Measurements from ENCODE around the gene SMPD4.
"Not testable (repeated sequence)": the region's sequence is repeated elsewhere in the genome, so short reads cannot be mapped to it uniquely, and the experiment has no call there.

Gene SMPD4

DNA sequence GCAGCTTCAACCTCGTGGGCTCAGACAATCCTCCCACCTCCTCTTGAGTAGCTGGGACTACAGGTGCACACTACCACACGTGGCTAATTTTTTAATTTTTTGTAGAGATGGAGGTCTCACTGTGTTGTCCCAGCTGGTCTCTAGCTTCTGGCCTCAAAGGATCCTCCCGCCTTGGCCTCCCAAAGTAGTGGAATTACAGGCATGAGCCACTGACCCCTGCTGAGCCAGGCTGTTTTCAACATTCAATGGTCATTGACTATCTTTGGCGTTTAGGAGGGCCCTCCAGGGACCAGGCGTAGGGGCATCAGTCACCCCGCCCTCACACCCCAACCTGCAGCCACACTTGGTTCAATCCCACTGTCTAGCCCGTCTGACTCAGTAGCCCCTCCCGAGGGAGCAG is 5.9 kb upstream of the SMPD4 start:
- DNase-seq = no peak

DNA sequence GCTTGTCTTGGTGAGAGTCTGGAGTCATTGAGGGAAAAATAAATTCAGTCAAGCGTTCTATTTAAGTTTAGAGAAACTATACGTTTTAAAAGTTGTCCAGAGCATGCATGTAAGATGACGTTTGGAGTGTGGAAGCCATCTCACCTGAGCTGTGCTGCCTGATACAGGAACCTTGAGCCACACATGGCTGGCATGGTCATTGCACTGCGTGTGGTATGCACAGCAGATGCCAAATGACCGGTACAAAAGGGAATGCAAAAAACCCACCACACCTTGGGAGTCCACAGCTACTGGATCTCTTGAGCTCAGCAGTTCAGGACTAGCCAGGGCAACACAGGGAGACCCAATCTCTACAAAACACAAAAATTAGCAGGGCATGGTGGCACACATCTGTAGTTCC is 5.0 kb upstream of the SMPD4 start:
- DNase-seq = no peak

DNA sequence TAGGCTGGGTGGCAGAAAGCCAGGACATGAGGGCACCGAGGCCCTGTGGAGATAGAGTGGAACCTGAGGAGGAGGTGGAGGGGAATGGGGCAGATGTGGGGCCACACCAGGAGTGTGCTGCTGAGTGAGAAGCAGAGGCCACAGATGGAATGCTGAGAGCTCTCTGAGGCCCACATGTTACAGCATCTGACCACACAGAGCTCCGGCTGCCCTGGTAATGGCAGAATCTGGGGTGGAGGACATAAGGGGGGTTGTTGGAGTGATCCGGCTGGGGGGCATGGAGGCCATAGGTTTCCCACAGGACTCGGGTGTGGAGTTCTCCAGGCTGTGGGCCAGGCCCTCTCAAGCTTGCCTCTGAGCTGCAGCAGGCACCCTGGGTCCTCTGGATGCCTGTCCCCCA is 4.5 kb upstream of the SMPD4 start:
- DNase-seq = no peak

DNA sequence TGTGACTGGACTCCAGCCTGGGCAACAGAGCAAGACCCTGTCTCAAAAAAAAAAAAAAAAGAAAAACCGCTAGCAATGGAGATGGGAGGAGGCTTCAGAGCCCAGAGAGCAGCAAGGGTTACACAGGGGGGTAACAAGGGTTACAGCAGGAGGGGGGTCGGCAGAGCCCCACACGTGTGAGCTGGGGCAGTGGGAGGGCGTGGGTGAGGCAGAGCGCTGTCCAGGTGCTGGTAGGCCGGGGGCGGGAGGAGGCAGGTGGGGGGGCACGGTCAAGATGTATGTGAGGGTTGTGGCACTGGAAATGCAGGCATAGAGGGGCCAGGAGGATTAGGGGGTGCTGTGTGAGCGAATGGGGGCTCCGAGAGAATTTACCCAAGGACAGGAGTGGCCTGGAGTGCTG is 4.0 kb upstream of the SMPD4 start:
- no peak for DNase-seq

DNA sequence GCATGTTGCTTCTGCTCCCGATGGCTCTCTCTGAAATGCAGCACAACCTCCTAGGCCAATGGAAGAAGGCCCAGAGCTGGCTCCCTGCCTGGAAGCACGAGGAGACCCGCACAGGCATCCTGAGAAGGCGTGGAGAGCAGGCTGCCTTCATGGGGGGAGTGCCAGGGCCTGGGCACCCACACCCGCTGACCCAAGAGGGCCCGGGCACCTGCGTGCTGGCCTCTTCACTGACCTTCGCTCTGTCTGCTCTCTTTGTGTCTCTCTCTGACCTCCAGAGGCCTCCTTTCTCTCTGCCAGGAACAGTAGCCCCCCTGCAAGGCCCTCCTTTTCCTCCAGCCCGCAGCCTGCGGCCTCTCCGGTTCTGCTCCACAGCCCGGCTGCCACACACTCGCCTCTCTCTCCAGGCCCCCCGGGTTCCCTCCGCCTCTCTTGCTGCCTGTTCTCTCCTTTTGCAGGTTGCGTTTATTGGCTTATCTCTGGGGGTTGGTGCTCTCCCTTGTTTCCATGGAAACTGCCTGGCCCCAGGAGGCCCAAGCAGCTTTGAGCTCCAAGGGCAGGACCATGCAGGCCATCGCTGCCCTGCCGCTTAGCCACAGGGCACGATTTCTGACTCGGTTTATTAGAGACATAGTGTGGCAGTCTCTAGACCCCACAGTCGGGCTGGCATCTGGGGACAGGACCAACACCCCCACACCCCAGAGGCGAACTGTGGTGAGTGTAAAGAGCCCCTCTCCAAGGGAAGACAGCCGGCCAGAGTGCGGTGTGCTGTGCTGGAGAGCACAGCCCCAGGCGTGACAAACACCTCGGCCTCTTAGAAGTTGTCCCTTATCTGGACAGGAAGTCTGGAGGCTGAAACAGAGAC is 2.3 kb upstream of the SMPD4 start:
- DNase-seq = no peak

DNA sequence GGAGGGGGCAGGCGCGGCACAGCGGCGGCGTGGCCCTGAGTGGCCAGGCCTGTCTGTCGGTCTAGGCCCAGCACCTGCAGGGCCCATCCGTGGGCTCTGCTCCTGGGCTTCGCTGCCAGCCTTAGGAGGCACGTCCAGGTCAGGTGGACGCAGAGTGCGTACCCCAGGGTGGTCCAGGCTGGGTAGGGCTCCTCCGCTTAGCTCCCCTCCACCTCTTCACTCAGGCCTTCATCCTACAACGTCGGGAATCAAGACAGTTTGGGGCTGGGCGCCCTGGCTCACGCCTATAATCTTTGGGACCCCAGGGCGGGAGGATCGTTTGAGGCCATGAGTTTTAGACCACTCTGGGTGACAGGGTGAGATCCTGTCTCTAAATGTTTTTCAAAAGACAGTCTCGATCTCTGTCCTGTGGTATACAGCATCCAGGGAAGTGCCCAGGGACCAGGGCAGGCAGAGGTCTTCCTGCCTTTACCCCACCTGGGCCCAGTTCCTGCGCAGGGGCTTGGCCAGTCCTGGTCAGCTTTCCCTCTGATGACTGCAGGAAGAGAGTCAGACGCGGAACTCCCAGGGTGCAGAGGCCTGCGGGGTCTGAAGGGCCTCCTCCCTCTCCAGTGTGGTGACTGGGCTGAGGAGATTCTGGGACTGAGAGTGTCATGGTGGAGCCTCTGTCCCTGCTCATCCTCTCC is 1.6 kb upstream of the SMPD4 start:
- not testable (repeated sequence) for DNase-seq

DNA sequence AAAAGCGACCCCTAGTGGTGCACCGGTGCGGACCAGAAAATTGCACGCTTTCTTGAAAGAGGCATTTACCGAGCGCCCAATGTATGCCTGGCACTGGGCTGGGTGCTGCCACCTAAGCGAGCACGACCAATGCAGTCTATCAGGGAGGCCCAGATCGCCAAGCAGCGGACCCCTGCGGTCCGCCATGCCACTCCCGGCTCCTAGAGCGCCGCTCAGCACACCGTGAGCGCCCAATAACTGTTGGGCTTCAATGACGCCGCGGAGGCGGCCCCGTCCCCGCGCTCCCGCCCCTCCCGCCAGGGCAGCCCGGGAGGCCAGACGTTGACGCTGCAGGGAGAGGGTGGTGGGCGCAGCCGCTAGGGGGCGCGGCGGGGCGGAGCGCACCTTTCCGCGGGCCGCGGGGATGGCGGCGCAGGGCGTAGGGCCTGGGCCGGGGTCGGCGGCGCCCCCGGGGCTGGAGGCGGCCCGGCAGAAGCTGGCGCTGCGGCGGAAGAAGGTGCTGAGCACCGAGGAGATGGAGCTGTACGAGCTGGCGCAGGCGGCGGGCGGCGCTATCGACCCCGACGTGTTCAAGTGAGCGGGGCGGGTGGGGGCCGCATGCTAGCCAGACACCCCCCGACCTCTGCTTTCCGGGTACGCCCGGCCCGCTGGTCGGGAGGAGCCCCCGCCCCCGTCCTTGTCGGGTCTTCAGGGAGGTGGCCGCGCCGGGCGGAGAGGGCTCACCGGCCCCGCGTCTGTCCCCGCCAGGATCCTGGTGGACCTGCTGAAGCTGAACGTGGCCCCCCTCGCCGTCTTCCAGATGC is 679 bp upstream of the SMPD4 start, which contains the start of gene MZT2B:
Gene MZT2B, plus strand, starts transcription at position 383 of the 803 bp plus-strand sequence. Its CDS starts 21 bp downstream, at position 404.
- peak; percentile 85 for DNase-seq

DNA sequence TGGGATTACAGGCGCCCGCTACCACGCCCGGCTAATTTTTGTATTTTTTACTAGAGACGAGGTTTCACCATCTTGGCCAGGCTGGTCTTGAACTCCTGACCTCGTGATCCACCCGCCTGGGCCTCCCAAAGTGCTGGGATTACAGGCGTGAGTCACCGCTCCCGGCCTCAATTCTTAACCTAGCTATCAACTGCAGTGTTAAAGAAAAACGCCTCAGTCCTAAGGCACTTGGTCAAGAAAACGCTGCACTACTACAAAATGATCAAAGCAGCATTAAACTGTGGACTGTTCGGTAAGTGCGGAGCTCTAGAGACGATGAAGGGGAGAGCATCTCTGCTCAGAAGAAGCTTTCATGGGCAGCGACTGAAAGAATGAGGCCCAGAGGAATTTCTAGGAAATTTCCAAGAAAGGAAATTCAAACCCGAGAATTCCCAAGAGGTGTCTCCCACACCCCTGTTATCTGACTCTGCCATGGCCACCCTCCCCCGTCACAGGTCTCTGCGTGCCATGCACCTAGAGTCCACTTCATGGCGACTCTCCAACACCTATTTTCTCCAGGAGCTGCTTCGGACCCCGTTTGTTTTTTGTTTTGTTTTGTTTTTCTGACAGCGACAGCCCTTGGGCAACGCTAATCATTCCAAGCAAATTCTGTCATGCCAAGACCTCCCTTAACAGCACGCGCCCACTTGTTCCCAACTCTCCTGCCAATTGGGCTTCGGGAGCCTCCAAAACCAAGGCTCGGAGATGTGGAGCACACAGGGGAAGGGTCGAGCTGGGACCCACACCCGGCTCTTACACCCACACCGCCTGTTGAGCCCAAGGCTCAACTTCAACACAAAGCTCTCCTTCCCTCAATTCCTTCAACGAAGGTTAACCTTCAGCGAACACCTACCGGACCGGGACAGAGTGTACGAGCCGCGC is 738 bp downstream of the SMPD4 start:
- not testable (repeated sequence) for DNase-seq

DNA sequence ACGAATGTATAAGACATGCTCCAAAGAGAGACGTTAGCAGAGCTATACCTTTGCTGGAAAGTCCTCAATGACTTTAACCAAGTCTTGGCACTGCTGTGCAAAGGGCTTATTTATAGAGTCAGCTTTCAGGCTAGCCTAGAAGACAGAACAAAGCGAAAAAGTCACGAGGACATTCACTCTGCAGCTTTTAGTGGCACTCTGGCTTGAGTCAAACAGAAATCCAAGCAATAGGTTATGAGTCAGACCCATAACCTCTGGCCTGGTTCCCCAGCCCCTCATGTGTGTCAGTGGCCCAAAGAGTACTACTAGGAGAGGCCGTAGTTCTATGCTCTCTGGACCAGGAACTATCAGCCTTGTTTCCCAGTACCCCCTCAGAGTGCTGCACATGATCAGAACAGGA is 6.5 kb downstream of the SMPD4 start:
- not testable (repeated sequence) for DNase-seq

DNA sequence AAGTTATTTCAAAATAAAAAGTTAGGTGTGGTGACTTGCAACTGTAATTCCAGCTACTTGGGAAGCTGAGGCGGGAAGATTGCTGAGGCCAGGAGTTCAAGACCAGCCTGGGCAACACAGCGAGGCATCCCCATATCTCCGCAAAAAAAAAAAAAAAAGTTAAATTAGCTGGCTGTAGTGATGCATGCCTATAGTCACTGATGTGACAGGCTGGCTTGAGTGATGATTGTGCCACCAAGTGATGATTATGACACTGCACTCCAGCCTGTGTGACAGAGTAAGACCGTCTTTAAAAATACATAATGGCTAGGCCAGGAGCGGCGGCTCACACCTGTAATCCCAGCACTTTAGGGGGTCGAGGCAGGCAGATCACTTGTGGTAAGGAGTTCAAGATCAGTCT is 11.5 kb downstream of the SMPD4 start:
- DNase-seq = no peak

DNA sequence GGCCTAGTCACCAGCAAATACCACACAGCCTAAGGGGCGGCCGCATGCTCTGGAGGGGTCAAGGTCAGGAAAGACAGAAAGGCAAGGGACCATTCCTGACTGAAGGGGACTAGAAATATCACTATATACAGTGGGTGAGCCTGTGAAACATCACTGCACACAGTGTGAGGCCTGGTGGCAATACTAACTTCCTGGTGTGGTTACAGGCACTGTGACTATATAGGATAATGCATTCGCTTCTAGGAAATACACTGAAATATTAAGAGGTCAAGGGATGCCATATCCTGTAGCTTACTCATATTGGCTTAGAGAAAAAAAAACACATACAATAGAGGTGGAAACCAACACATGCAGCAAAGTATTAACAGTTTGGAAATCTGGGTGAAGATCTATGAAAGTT is 12.2 kb downstream of the SMPD4 start:
- not testable (repeated sequence) for DNase-seq

DNA sequence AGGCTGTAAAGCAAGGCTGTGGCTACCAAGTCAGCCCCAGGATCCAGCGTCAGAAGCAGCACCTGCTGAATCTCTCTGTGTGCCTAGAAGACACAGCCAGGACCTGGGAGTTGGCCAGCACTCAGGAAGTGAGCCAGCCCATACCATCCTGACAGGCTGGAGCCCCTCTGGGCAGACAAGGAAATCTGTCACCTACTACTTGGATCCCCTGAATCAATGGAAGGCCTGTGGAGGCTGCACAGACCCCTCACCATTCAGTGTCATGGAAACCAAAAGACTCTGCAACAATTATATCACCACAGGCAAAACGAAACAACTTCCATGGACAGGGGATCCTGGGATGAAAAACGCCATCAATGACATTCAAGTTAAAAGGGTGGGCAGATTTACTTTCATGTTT is 14.8 kb downstream of the SMPD4 start:
- not testable (repeated sequence) for DNase-seq

DNA sequence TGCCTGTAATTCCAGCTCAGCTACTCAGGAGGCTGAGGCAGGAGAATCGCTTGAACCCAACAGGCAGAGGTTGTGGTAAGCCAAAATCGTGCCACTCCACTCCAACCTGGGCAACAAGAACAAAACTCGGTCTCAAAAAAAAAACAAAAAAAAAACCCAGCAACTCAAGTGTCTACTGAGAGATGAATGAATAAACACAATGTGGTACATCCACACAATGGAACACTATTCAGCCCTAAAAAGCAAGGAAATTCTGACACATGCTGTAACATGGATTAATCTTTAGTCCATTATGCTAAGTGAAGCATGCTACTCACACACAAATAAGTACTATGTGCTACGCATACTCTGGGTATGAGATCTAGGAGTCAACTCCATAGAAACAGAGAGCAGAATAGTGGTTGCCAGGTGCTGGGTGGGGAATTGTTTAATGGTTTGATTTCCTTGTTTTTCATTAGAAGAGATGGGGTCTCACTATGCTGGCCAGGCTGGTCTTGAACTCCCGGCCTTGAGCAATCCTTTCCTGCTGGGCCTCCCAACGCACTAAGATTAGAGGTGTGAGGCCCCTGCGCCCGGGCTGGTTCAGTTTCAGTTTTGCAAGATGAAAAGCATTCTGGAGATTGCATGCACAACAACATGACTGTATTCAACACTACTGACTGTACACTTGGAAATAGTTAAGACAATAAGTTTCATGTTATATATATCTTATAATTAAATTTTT is 15.9 kb downstream of the SMPD4 start:
- DNase-seq = no peak

DNA sequence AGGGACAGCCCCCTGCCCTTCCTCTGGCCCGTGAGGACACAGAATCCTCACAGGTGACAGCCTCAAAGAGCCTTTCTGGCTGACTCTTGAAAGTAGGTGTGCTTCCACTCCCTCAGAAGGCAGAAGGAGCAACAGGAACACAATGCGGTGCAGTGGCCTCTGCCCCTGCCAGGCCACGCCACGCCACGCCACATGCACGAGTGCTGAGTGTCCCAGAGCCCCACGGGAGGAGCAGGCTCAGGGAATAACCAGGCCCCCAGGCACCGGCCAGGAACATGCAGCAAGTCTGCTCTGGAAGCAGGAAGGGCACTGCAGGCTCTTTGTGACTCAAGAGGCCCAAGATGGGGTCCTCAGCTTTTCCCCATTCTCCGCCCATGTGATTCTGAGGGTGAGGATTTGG is 18.4 kb downstream of the SMPD4 start:
- DNase-seq = no peak

DNA sequence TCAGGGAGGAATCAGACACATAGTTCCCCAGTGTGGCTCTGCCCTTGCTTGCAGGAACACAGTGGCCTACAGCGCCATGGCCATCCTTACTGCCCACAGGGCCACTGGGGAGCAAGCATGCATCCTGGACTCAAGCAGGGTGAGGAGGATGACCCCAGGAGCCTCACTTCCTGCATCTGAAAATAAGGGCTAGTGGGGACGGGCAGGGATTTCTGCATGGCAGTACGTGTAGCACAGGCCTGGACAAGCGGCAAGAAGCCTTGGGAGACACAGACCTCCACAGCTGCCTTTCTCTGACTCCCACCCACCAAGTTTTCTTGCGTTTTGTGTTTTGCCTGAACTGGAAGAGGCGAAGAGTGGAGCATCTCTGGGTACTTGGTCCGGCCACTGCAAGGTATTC is 18.9 kb downstream of the SMPD4 start:
- DNase-seq = not testable (repeated sequence)

DNA sequence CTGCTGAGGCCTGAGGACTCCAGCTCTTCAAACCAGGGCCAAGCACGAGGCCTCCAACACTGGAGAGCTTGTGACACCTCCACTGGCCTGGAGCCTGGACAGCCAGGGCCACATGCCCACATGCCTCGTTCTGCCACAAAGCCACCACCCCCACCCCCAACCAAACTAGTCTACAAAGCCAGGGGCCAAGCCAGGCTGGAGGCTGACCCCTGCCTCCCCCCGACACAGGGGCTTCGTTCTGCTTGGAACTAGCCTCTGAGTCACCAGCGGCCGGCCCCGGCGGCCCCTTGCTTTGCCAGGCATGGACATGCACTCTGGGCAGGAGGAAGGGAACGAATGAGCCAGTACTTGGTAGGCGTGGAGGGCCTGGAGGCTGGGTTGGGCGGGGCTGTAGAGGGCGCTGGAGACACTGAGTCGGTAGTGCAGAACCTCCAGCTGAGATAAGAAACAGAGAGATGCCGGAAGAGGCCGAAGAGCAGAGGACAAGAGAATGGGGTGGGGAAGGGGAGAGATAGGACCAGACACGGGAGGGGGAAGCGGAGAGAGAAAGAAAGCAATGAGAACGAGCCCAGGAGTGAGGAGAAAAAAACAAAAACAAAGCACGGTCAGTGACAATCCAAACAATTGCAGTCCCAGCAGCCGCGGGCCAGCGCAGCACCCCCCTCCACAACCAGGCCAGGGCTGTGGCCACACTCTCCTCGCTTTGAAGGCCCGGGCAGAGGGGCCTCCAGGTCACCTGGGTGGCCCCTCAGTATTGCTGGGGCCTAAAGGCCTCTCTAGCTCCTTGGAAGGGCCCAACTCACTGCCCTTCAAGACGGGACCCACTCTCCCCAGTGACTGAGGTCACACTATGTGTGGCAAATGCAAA is 20.3 kb downstream of the SMPD4 start:
- DNase-seq = not testable (repeated sequence)

DNA sequence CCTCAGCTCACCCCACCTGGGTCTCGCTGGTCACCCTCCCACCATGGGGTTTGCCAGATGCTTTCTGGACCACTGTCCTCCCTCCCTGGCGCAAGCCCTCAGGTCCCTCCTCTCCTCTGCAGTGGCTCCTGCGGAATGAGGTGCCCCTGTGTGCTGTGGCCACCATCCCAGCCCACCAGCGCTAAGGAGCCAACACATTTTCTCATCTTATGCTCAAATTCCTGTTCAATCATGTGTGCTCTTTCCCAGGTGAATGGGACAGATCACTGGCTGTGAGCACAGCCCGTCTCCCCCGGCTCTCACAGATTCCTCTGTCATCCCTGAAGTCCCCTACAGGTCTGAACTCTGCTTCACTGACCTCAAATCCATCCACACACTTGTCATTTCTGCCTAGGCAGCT is 21.3 kb downstream of the SMPD4 start:
- DNase-seq = no peak

DNA sequence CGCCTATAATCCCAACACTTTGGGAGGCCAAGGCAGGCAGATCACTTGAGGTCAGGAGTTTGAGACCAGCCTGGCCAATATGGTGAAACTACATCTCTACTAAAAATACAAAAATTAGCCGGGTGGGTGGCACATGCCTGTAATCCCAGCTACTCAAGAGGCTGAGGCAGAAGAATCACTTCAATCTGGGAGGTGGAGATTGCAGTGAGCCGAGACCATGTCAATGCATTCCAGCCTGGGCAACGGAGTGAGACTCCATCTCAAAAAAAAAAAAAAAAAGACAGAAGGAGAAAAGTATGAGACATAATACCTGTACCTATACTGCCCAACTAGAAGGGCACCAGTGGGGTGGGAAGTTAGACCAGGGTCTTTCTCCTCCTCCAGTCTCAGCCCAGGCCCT is 22.0 kb downstream of the SMPD4 start:
- DNase-seq = not testable (repeated sequence)

DNA sequence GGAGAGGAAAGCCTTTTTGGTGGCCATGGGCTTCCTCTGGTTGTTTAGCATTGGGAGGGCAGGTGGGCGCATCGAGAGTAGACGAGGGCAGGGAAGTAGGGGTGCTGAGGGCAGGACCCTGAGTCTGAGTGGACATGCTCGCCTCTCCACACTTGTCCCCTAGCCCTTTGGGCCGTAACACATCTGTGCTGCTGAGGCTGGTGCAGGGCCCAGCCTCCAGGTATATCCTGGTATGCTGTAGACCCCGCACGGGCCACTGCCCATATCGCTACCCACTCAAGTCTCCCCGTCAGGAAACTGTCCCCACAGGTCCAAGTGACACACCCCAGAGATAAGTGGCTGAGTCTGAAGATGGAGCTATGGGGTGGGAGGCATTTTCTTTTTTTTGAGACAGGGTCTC is 22.8 kb downstream of the SMPD4 start:
- DNase-seq = no peak

DNA sequence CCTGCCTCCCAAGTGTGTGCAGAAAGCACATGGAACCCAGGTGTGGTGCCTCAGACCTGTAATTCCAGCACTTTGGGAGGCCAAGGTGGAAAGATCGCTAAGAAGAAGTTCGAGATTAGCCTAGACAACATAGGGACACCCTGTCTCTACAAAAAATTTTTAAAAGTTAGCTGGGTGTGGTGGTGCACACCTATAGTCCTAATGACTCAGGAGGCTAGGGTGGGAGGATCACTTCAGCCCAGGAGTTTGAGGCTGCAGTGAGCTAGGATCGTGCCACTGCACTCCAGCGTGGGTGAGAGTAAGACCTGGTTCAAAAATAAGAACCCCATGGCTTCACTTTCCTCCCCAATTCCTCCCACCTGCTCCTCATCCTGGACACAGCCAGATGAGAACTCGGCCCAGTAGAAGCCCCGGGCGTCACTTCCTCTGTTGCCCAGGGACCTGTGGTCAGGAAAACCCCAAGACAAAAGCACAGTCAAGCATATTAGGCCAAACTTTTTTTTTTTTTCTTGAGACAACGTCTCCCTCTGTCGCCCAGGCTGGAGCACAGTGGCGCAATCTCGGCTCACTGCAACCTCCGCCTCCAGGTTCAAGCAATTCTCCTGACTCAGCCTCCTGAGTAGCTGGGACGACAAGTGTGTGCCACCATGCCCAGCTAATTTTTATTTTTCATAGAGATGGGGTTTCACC is 23.4 kb downstream of the SMPD4 start:
- not testable (repeated sequence) for DNase-seq
